ENCODE results near the gene ACTA2.

The ACTA2 gene

GRCh38 chr10:88916231-88916630 lies 36.3 kb downstream of the ACTA2 start:
- TF ChIP-seq, protein P1, sequence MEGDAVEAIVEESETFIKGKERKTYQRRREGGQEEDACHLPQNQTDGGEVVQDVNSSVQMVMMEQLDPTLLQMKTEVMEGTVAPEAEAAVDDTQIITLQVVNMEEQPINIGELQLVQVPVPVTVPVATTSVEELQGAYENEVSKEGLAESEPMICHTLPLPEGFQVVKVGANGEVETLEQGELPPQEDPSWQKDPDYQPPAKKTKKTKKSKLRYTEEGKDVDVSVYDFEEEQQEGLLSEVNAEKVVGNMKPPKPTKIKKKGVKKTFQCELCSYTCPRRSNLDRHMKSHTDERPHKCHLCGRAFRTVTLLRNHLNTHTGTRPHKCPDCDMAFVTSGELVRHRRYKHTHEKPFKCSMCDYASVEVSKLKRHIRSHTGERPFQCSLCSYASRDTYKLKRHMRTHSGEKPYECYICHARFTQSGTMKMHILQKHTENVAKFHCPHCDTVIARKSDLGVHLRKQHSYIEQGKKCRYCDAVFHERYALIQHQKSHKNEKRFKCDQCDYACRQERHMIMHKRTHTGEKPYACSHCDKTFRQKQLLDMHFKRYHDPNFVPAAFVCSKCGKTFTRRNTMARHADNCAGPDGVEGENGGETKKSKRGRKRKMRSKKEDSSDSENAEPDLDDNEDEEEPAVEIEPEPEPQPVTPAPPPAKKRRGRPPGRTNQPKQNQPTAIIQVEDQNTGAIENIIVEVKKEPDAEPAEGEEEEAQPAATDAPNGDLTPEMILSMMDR (IDR thresholded peaks at IDR 0.05): no peak
- no peak for TF ChIP-seq ZFX (IDR thresholded peaks at IDR 0.05; ENCODE audit: borderline replicate concordance)
- H3K27ac ChIP-seq: no peak overlapping the region

DNA sequence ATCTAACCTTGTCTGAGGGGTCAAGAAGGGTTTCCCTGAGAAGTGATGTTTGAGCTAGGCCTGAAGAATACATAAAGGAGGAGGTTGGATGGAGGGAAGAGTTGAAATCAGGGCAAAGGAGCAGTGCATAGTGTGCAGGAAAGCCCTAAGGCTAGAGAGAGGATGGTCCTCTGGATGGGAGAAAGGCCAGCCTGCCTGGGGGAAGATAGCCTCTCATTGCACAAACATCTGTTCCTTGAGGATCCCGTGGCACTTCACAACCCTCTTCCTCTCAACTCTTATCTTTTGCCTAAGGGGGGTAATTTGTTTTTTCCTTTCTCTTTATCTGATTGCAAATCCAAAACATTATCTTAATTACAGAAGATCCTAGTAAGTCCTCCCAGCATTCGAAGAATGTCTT lies 36.8 kb downstream of the ACTA2 start:
- no peak for TF ChIP-seq ZFX (IDR thresholded peaks at IDR 0.05; ENCODE audit: borderline replicate concordance)
- TF ChIP-seq, protein P1 (IDR thresholded peaks at IDR 0.05): no peak
- no peak overlapping the region for H3K27ac ChIP-seq

DNA sequence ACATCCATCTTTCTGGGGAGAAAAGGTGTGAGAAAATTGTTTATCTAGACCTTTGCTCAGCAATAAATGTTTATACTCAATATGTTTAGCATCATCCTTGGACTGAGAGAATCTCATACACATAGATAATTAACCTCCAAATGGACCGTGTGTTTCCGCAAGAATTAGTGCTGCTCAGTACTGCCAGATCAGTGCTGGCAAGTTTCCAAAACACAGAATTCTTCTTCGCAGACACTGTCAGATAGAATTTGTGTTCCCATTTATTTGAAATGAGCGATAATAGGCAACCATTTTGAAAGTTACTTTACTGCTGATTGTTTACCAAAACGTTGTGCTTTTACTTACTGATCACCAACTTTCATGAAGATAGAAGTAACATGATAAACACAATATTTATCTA lies 38.8 kb downstream of the ACTA2 start:
- no peak overlapping the region for H3K27ac ChIP-seq
- TF ChIP-seq ZFX (IDR thresholded peaks at IDR 0.05; ENCODE audit: borderline replicate concordance): no peak
- TF ChIP-seq, protein P1 (IDR thresholded peaks at IDR 0.05): no peak

DNA sequence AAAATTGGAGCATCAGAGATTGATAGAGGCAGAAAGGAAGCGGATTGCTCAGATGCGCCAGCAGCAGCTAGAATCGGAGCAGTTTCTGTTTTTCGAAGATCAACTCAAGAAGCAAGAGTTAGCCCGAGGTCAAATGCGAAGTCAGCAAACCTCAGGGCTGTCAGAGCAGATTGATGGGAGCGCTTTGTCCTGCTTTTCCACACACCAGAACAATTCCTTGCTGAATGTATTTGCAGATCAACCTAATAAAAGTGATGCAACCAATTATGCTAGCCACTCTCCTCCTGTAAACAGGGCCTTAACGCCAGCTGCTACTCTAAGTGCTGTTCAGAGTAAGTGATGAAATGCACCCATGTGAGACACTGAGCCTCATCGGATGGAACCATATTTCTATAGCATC lies 39.4 kb downstream of the ACTA2 start:
- H3K27ac ChIP-seq: no peak overlapping the region
- TF ChIP-seq, protein P1 (IDR thresholded peaks at IDR 0.05): no peak
- no peak for TF ChIP-seq ZFX (IDR thresholded peaks at IDR 0.05; ENCODE audit: borderline replicate concordance)

- no peak for TF ChIP-seq ZFX (IDR thresholded peaks at IDR 0.05; ENCODE audit: borderline replicate concordance)
- TF ChIP-seq, protein P1 (IDR thresholded peaks at IDR 0.05): no peak
- H3K27ac ChIP-seq: no peak overlapping the region
Observed at GRCh38 chr10:88911851-88912250, 40.7 kb downstream of the ACTA2 start.

- no peak for TF ChIP-seq ZFX (IDR thresholded peaks at IDR 0.05; ENCODE audit: borderline replicate concordance)
- TF ChIP-seq, protein P1 (IDR thresholded peaks at IDR 0.05): no peak
- H3K27ac ChIP-seq: no peak overlapping the region
Observed at GRCh38 chr10:88911116-88911515, 41.5 kb downstream of the ACTA2 start.

- H3K27ac ChIP-seq: no peak overlapping the region
- no peak for TF ChIP-seq ZFX (IDR thresholded peaks at IDR 0.05; ENCODE audit: borderline replicate concordance)
- TF ChIP-seq, protein P1 (IDR thresholded peaks at IDR 0.05): no peak
Observed at GRCh38 chr10:88908194-88908593, 44.4 kb downstream of the ACTA2 start.
